Tibial nerve (tissue), 4 donors: ENCODE measurements around the gene PROK1. TPM values are rescaled to one million over a fixed set of nuclear protein-coding genes. Genes with fewer than 3 reads are reported as not detected.

Experiments used
- DNase-seq, 2 donors: peaks; one replicate each; pipeline ENCODE4 v3.0.0-alpha.2; 2019; ENCODE audit warnings: low spot score in 2 of 2
- H3K27ac ChIP-seq, 4 donors: fragments of 200-600 bp; sonication (generic) in 3 of 4; one replicate each; pipeline ENCODE4 v1.5.1; 2017 to 2019; ENCODE audit warnings: mild to moderate bottlenecking in 1 of 4
- H3K27me3 ChIP-seq, 2 donors: fragments of 200-600 bp; sonication (generic) in 1 of 2; one replicate each; pipeline versions ENCODE4 v1.5.1 to v1.6.0; 2017 to 2019
- H3K36me3 ChIP-seq, 3 donors: fragments of 200-600 bp; sonication (generic); one replicate each; pipeline ENCODE4 v1.5.1; 2018 to 2019
- H3K4me1 ChIP-seq, 4 donors: fragments of 200-600 bp; sonication (generic) in 3 of 4; one replicate each; pipeline ENCODE4 v1.5.1; 2017 to 2019
- H3K4me3 ChIP-seq, 4 donors: fragments of 200-600 bp; sonication (generic) in 3 of 4; one replicate each; pipeline ENCODE4 v1.5.1; 2017 to 2019; ENCODE audit warnings: mild to moderate bottlenecking in 1 of 4, moderate library complexity in 1 of 4
- H3K9me3 ChIP-seq, 4 donors: fragments of 200-600 bp; sonication (generic) in 3 of 4; one replicate each; pipeline ENCODE4 v1.5.1; 2017 to 2019
- EP300 ChIP-seq, 2 donors: sonication (generic); formaldehyde crosslinking; IDR thresholded peaks; one replicate each; pipeline ENCODE4 v1.6.1; 2017; ENCODE audit warnings: antibody characterized with exemption in 2 of 2, mild to moderate bottlenecking in 1 of 2
- POLR2A ChIP-seq, 2 donors: fragments of 450-650 bp; IDR thresholded peaks; one replicate each; pipeline ENCODE4 v1.6.1; 2017; ENCODE audit warnings: antibody characterized with exemption in 2 of 2, mild to moderate bottlenecking in 2 of 2, moderate library complexity in 2 of 2
- WGBS, 2 donors: methylation state at CpG; one replicate each; pipeline ENCODE4 v1.1.5; 2018; 5-methylcytosine and 5-hydroxymethylcytosine counted together
- total RNA-seq, 4 donors: library from RNA; depleted of rRNA; stranded (reverse); fragments of >200 nt; gene quantifications; one replicate each; pipeline ENCODE4 v1.1.0, GENCODE V29; 2016
- TF ChIP-seq, protein P1 (sequence below), 5 experiments: fragments of 200-600 bp in 3 of 5; fragments of 450-650 bp in 2 of 5; sonication (generic) in 3 of 5; IDR thresholded peaks; one replicate each; pipeline ENCODE4 v1.5.1; 2016 to 2019; ENCODE audit warnings: antibody characterized with exemption in 5 of 5, mild to moderate bottlenecking in 3 of 5, moderate library complexity in 2 of 5

The PROK1 gene
- total RNA-seq, 4 donors from 2014 or later = 1.2 to 6.9 (median 4.6) TPM; not detected in 1

DNA sequence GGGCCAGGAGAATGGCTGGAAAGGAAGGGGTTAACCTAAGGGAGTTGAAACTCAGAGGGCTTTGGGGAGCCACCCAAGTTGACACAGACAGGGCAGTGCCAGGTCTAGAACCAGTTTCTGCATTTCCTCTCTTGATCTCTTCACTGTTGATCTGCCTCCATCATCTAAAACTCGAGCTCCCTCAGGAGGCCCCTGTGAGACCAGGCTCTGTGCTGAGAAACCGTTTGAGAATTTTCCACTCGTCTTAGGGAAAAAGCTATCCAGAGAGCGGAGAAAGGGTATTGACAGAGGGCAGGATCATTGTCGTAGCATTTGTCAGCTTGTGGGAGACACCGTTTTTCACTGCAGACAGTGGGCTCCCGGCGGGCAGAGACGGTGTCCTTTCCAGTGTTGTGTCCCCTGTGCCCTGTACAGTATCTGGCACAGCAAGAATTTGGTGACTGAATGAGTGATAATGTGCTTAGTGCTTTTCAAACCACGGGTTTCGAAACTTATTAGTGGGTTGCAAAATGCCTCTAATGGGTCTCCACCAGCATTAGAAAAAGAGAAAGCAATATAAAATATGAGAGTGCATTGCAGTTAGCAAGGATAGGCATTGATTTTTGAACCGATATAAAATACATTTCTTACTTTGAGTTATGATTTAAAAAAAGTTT is 31.1 kb downstream of the PROK1 start:
- 42 to 46% methylated on average over 12 of the region's 12 CpGs for WGBS, 2 donors
- H3K36me3 ChIP-seq = no peaks in the 10 kb centered on the region
- no peaks in the 10 kb centered on the region for H3K27me3 ChIP-seq
- H3K4me1 ChIP-seq = peaks cover 0 to 14% (median 0%) of the 10 kb centered on the region in 4 donors
- no peak for DNase-seq
- no peak overlapping the region for H3K4me3 ChIP-seq
- no peak overlapping the region for H3K27ac ChIP-seq
- no peaks in the 10 kb centered on the region for H3K9me3 ChIP-seq
- TF ChIP-seq EP300 (IDR thresholded peaks at IDR 0.05) (no peak), POLR2A (IDR thresholded peaks at IDR 0.05) (no peak)
- TF ChIP-seq, protein P1, sequence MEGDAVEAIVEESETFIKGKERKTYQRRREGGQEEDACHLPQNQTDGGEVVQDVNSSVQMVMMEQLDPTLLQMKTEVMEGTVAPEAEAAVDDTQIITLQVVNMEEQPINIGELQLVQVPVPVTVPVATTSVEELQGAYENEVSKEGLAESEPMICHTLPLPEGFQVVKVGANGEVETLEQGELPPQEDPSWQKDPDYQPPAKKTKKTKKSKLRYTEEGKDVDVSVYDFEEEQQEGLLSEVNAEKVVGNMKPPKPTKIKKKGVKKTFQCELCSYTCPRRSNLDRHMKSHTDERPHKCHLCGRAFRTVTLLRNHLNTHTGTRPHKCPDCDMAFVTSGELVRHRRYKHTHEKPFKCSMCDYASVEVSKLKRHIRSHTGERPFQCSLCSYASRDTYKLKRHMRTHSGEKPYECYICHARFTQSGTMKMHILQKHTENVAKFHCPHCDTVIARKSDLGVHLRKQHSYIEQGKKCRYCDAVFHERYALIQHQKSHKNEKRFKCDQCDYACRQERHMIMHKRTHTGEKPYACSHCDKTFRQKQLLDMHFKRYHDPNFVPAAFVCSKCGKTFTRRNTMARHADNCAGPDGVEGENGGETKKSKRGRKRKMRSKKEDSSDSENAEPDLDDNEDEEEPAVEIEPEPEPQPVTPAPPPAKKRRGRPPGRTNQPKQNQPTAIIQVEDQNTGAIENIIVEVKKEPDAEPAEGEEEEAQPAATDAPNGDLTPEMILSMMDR (IDR thresholded peaks at IDR 0.05) = no peak

DNA sequence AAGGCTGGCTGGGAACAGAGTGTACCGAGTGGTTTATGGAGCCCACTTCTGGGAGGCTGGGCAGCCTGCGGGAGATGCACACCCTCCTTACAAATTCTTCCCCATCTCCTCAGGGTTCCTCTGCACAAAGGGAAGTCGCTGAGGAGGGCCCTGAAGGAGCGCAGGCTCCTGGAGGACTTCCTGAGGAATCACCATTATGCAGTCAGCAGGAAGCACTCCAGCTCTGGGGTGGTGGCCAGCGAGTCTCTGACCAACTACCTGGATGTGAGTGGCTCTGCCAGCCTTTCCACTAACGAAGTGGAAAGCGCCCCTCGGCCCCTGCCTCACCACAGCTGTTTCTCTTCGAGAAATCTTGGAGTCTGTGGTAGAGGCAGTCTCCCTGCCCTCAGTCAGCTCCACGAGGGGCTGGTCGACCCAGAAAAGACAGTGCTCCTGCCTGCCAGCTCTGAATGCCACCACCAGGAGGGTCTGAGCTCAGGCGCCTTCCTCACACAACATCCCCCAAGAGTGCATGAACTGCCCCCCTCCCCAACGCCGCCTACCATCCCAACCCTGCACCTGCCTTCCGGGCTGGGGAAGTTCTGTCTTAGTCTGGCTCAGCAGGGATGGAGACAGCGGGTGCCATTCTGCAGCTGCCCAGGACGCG is 31.8 kb downstream of the PROK1 start:
- Histone ChIP-seq H3K27me3 (no peaks in the 10 kb centered on the region), H3K4me1 (peaks cover 0 to 14% (median 0%) of the 10 kb centered on the region in 4 donors), H3K27ac (no peak overlapping the region), H3K9me3 (no peaks in the 10 kb centered on the region), H3K36me3 (no peaks in the 10 kb centered on the region), H3K4me3 (no peak overlapping the region)
- no peak for DNase-seq
- 47 to 54% methylated on average over 18 of the region's 18 CpGs for WGBS, 2 donors
- TF ChIP-seq, protein P1 (IDR thresholded peaks at IDR 0.05) = no peak
- TF ChIP-seq POLR2A (IDR thresholded peaks at IDR 0.05) (no peak), EP300 (IDR thresholded peaks at IDR 0.05) (no peak)

DNA sequence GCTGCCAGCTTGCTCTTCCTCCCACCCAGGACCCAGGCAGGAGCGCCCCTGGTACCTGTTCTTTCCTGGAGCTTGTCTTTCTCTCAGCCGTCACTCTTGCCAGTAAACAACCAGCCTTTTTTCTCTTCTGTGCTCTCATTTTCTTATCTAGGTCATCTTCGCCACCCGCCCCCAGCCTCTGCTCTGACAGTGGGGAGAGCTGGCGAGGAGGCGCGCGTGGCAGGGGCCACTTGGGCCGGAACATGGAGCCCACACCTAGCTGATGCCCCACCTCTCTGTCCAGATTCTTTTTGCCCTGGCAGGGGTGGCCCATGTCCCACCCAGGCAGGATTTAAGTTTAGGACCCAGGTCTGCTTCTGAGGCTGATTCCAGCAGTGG is 32.3 kb downstream of the PROK1 start:
- no peak for TF ChIP-seq POLR2A (IDR thresholded peaks at IDR 0.05)
- TF ChIP-seq, protein P1 (IDR thresholded peaks at IDR 0.05) = no peak
- no peak for TF ChIP-seq EP300 (IDR thresholded peaks at IDR 0.05)
- H3K9me3 ChIP-seq = no peaks in the 10 kb centered on the region
- peaks cover 0 to 14% (median 0%) of the 10 kb centered on the region in 4 donors for H3K4me1 ChIP-seq
- 77 to 80% methylated on average over 9 of the region's 9 CpGs for WGBS, 2 donors
- H3K36me3 ChIP-seq = no peaks in the 10 kb centered on the region
- DNase-seq = no peak
- H3K4me3 ChIP-seq = no peak overlapping the region
- H3K27me3 ChIP-seq = no peaks in the 10 kb centered on the region
- no peak overlapping the region for H3K27ac ChIP-seq

DNA sequence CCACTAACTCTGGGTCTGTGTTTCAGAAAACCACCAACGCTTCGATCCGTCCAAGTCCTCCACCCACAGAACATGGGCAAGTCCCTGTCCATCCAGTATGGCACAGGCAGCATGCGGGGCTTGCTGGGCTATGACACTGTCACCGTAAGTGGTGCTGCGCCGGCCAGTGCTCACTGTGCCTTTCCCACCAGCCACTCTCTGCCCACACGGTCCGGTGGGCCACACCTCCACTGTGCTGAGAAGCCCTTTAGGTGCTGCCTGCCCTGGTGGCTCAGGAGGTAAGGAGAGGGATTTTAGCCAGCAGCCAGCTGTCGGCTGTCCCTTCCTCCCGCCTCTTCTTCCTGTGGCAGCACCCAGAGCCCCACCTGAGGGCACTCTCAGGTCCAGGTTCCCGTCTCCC is 33.9 kb downstream of the PROK1 start:
- peaks cover 0 to 14% (median 0%) of the 10 kb centered on the region in 4 donors for H3K4me1 ChIP-seq
- no peak overlapping the region for H3K27ac ChIP-seq
- no peak for TF ChIP-seq POLR2A (IDR thresholded peaks at IDR 0.05)
- no peak for TF ChIP-seq EP300 (IDR thresholded peaks at IDR 0.05)
- TF ChIP-seq, protein P1 (IDR thresholded peaks at IDR 0.05) = no peak
- no peaks in the 10 kb centered on the region for H3K27me3 ChIP-seq
- no peaks in the 10 kb centered on the region for H3K9me3 ChIP-seq
- WGBS, 2 donors = 76 to 83% methylated on average over 11 to 12 of the region's 12 CpGs
- no peak overlapping the region for H3K4me3 ChIP-seq
- no peaks in the 10 kb centered on the region for H3K36me3 ChIP-seq
- no peak for DNase-seq

DNA sequence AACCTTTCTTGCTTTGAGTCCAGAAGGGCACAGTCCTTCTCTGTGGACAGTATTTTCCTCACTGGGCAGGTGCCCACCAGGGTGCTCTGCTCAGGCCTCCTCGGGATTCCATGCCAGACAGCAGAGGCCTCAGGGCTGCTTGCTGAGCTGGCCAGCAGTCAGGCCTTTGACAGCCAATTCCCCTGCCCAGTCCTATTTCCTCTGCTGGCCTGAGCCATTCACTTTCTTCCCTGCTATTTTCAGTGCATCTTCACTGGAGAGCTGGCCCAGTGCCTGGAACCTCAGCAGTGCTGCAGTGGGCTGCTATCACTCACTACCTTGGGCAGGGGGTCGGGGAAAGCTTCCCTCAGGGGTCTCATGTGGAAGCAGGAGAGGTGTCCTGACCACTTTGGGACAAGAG is 34.8 kb downstream of the PROK1 start:
- 34 to 60% methylated on average over 2 of the region's 2 CpGs for WGBS, 2 donors

More for the DNA sequence above, 34.8 kb downstream of the PROK1 start:
- no peaks in the 10 kb centered on the region for H3K9me3 ChIP-seq
- no peaks in the 10 kb centered on the region for H3K36me3 ChIP-seq
- TF ChIP-seq, protein P1 (IDR thresholded peaks at IDR 0.05) = no peak
- TF ChIP-seq EP300 (IDR thresholded peaks at IDR 0.05) (no peak), POLR2A (IDR thresholded peaks at IDR 0.05) (no peak)
- DNase-seq = no peak
- no peak overlapping the region for H3K27ac ChIP-seq
- no peak overlapping the region for H3K4me3 ChIP-seq
- peaks cover 0 to 14% (median 0%) of the 10 kb centered on the region in 4 donors for H3K4me1 ChIP-seq
- no peaks in the 10 kb centered on the region for H3K27me3 ChIP-seq
